NCI-H446 (cell line): ENCODE results near the gene PLOD2.
A peak's percentile ranks its signal among the peaks of the same experiment; 100 is the strongest.

ENCODE experiments used
- DNase-seq, 2 experiments: peaks; one replicate each; lab custom pipeline; 2025; lab: John Stamatoyannopoulos, UW

PLOD2 gene

DNA sequence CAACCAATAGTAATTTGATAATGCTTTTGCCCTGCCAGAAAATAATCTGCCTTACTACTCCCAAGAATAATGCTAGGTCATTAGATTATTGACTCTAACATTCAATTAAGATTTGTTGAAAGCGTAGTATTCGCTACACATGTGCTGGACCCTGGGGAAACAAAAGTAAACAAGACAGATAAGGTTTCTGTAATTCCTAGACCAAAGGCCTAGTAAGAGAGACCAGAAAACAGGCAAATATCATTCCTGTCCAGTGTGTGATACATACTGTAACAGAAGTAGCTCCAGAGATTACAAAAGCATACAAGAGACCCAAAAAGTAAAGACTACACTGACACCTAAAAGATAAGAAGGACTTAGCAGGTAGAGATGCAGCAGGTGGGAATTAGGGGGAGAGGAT lies 60.8 kb downstream of the PLOD2 start:
- no peak for DNase-seq

DNA sequence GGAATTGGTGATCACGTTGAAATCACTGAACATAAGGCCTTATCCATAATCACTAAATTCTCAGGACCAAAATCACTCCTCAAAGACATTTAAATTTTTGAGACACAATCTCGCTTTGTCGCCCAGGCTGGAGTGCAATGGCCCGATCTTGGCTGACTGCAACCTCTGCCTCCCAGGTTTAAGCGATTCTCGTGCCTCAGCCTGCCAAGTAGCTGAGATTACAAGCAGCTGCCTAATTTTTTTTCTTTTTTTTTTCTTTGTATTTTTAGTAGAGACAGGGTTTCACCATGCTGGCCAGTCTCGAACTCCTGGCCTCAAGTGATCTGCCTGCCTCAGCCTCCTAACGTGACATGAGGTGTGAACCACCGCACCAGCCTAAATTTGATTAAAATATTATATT lies 61.7 kb downstream of the PLOD2 start:
- peak in 1 of 2 experiments; percentile 20 for DNase-seq

DNA sequence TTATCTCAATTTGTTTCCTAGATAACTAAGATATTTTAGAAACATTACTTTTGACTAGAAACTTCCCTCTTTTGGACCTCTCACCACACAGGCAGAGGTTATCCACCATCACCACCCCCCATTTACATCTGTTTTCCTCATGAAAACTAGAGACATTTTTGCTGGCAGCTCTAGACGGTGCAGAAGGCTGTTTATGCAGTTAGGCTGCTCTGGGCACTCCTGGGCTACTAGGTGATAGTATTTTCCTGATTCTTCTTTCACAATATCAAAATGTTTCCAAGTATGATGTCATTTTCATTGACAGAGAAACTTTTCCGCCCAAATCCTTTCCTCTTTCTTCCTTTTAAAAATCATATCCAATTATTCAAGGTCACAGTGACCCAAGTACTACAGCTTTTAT lies 67.1 kb downstream of the PLOD2 start:
- no peak for DNase-seq

DNA sequence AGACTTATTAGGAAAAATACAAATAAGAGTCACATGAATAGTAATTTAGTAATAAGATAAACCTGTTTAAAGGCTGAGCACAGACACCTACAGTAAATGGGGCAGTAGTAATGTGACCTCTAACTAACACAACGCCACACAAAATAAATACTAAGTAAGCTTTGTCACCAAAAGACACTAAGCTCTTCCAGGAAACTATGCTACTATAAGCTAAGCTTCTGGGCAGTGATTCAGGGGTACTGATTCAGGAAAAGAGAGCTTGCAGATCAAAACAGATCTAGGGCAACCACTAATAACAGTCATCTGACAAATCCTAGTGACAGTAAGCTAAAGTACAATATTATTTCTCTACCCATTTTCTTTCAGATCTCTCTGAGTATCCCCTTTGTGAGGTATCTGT lies 68.8 kb downstream of the PLOD2 start:
- DNase-seq = no peak

DNA sequence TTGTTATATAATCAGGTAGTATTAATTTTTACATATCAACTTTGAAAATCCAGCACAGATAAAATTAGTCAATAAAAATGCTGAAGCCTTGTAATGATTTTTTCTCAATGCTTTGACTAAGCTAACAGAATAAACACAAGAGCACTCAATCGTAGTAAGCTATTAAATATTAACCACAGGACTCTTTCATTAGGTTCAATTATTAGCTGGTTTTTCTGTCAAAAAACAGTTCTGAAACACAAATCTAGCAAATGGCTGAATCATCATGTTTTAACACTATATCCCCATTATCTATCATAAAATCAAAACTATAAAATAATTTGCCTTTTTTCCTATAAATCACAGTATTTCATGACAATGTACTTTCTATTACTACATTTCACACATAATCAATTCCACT lies 69.6 kb downstream of the PLOD2 start:
- no peak for DNase-seq

DNA sequence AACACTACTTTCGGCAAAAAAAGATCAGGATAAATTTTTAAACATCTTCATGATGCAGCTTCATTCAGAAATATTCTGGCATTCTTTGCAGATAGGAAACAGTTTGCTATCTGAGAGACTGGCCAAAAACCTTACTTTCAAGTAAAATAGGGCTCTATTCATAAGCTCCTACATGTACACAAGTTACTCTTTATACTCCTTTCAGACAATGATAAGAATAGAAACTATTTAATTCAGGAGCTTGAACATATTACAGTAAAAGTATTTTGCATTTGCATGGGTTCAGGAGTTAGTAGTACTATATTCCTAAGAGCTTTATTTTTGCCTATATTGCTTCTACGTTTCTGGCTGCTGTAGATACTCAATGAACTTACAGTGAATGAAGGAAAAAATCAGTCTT lies 70.5 kb downstream of the PLOD2 start:
- DNase-seq = no peak

DNA sequence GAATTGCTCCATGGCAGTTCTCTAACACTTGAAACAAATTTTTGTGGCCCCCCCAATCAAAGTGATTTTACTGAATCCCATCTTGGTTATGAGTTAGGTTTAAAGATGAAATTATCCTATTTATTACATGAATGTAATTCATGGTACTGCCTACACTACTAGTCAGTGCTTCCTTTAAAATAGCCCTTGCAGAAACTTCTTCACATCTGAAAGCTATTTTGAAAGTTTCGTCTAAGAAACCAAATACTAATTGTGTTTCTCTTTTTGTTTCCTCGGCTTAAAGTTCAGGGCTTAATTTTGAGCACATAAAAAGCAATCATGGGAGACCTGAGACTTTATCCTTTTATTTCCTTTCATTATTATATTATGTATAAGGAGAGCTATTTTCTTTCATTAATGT lies 72.1 kb downstream of the PLOD2 start:
- DNase-seq = no peak

DNA sequence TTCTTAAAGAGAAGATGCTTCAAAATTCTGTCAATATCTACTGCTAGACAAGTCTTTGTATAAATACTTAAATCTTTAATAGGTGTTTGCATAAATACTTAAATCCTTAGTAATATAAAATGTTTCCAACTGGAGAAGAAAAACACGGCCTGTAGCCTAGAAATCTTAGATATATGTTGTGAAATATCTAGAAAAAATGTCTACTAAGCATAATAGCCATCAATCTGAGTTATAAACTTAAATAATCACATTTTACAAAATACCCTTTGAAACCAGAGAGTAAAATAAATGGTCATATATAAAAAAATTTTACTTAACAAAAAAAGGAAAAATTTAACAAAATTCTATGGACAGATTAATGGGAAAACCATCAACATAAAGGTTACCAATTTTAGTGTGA lies 73.9 kb downstream of the PLOD2 start:
- DNase-seq = no peak

DNA sequence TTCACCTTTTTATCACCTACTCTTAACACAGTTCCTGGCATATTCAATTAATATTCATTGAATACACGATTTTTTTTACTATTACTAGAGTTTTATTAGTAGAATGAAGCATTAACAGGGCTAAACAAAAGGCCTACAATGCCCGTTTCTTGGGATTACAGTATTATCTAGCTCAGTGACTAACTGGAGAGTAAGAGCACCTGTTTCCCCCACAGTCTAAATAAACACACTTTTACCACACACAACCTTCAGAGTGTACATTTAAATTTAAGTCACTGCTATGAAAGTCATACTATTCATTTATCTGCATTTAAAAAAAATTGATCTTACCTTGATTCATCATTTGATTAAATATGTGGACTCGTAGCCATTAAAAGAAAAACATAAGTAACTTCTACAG lies 74.8 kb downstream of the PLOD2 start:
- DNase-seq = no peak

DNA sequence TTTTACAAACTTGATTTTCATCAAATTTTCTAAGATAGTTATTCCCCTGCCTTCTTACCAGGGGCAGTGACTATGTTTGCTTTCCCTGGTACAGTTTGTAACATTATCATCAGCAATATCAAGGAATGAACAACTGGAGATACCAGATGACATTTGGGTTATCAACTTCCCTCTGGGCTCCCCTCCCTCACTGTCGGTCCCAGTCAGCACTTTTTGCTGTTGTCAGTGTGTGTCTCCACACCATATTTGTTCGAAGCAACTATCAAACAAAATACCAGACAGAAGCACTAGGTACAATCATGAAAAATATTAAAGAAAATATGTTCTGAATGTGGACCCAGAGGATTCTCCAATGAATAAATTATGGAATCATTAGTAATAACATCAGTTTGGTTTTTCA lies 75.3 kb downstream of the PLOD2 start:
- no peak for DNase-seq

DNA sequence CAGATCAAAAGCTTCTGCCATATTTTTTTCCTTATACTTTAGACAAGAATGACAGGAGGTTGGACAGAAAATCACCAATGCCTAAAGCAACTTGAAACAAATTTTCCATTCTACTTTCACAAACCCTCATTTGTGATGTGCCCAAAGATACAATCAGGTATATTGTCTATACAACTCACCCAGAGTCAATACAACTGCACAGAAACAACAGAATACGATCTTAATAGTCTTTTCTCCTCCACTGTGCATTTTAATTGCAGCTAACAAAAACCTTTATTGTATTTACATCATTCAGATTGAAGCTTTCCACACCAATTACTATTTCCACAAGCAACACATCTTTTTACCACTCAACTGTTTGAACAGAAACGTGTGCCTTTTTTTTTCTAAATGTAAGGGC lies 80.4 kb downstream of the PLOD2 start:
- DNase-seq = no peak

DNA sequence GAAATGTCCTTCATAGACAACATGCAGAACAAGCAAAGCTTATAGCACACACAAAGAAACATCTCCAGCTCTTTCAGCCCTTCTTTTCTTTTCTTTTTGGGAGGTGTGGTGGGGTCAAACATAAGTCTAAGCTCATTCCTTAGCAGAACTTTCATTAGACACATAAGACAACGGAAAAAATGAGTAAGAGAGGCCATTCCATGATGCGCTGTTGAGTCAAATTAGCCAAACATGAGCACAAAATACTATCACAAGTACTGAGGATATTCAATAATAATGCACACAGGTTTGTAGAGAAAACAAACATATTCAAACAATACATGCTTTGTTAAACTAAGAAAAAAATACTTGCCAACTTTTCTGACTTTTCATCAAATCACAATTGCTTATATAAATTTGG lies 83.0 kb downstream of the PLOD2 start:
- no peak for DNase-seq

DNA sequence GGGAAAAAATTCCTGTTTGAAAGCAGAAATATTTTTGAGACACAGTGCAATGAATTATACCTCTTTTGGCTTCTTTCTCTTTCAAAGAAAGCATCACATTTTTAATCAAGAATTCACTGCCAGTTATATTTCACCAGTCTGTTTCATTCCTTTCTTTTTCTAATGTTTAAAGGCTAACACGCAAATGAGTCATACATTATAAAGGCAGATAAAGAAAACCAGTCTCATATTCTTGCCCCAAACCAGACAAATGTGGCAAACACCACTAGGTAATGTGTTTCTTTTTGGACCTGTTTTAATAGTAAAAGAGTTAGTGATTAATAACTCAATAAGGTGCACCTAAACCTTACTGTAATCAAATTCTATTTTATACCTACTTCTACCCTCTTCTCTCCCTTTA lies 83.8 kb downstream of the PLOD2 start:
- no peak for DNase-seq

DNA sequence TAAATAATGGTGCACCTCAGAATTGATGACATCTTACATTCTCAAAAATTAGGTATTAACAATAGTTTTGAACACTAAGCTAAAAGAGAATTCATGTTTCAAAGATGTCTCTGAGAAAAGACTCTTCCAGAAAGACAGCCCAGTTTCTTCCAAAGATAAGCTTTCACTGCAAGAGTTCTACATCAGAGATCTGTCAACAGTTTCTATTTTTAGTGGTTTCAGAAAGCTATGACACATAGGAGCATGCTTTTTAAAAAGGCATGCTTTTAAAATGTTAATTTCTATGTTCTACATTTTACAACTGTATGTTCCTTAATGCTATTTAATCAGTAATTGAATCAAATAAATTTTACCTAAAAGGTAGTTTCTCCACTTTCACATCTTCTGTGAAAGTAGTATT lies 88.2 kb downstream of the PLOD2 start:
- DNase-seq = no peak

DNA sequence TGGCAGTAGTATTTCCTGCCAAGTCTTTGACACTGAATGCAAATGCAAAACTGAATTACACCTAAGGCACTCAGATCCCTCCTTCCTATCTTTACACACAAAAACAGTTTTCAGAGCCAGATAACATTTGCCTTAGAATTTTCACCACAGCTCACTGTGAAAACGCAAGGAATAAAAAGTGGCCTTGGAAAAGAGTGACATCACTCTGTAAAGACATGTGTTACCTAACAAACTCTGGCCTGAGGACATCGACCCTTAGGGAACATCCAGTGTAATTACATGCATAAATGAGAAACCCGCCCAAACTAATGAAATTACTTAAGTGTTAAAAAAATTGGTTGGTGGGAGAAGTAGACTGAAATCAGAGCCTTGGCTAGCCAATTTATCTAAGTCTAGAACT lies 88.9 kb downstream of the PLOD2 start:
- no peak for DNase-seq

DNA sequence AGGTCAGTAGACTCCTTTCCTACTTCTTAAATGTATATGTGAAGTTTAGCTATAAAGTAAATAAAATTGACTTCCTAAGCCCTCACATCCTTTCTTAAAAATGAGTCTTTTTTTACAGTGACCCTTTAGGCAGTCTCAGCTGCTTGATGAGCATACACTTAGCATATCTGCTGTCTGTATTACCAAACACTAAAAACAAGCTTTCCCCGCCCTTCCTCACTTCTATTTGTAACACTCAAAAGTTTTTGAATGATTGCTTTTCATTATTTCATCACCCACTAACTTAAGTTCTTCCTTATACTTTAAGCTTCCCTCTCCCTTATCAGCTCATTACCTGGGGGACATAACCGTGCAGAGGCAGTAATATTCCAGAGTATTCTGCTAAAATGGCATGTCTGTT lies 89.4 kb downstream of the PLOD2 start:
- no peak for DNase-seq

DNA sequence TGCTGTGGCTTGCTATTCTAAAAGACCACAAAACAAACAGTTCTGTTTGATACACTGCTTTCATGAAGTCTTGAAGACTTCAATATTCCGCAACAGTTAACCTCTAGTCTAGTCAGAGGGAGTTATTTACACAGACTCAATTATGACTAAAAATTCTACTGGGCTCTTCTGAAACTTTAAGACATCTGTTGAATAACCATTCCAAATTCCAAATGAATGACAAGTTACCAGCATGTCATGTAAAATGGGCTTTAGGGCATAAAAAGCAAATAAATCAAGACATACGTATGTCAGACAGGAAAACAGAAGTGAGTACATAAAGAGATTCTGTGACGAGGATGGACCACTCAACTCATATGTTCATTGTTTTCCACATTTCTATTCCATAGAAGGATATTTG lies 93.9 kb downstream of the PLOD2 start:
- peak; percentile 6 to 34 for DNase-seq

DNA sequence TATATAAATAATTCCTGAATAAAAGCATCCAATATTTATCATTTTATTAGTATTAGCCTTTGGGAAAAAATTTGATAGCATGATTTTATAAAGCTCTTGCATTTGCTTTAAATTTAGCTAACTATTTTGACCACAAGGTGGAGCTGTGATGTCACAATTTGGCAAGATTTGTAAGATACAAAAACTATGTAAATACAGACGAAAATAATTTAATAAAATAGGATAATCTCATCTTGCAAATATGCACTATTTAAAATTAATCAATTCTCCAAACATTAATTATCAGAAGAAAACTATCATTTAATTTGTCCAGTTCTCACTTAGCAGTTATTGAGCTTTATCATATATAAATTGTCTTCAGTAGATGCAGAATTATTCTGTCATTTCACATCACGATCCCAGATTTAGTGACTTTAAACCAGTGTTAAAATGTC lies 95.4 kb downstream of the PLOD2 start:
- peak; percentile 57 to 85 for DNase-seq

DNA sequence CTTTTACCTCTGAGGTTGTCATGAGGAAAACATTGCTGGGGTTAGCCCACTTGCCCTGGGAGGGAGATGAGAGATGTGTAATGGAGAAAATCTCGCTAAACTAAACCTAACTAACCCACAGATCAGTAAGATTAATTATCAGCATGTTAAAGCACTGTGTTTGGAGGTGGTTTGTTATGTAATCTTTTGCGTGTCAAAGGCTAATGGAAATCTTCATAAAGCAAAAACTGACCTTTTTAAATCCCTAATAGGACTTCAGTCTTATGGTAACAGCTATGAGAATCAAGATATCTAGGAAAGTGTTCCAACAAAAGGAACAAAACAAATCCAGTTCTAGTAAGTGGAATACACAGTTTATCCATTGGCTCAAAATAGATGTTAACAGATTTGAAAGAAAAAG lies 102.7 kb downstream of the PLOD2 start:
- DNase-seq = no peak

DNA sequence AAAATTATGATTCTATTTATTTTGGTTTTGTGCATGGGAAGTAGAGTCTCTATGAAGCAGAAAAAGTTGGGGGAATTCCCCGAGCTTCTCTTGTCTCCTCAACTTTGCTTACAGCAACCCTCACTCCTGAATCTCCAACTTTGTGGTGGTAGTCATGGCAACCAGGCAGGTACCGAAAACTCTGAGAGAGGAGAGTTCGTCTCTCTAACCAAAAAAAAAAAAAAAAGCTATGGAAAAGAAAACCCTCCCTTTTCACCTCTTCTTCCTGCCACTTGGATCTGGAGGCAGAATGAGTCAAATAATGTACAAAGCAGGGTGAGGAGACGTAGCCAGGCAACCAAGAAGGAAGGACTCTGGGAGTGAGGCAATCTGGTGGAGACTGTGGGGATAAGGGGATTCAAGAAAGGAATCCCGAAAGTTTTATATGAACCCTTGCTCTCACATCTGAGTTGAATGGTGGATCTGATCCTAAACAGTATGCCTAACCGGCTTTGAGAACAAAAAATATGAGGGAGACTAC lies 108.1 kb downstream of the PLOD2 start:
- DNase-seq = no peak

DNA sequence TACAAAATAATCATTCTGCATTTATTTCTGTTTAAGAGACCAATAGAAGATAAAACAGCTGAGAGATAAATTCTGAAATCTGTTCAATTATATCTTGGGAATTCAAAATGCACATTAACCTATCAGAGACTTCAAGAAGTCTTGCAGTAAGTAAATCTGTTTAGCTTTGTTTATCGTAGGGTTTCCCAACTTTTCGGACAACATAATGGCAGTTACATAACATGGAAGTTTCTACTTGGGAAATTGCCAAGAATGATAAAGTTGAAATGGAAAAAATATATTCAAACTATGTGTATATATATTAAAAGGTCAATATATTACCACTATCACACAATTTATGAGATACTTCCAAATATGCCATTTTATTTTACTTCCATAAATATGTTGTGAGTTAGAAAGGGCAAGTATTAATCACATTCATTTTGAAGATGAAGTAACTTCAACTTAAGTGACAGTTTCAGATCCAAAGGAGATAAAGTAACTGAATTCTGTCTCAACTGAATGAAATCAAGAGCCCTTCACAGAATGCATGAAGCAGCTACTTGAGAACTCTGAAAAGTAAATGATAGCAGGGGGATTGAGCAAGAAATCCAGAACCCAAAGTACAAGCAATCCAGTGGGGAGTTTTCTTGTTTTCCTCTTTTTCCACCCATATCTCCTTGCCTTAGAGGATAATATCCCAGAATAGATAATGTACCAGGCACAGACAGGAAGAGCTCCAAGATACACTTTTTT lies 108.8 kb downstream of the PLOD2 start:
- DNase-seq = no peak

DNA sequence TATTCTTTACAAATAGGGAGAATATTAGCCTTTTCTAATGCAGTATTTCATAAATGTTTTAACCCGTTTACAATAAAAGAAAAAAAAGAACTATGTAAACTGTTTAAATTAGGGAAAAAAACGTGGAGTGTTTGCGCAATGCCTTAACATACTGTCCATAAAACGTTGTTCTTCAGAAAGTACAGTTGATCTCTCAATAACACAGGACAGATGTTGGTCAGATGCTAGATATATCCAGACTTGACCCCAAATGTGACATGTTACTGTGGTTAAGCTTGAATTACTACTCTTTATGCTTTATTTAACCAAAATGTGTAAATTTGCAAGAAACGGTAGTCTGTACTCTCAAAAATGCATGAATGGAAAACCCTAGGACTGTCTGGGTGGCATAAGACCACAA lies 110.3 kb downstream of the PLOD2 start:
- no peak for DNase-seq

DNA sequence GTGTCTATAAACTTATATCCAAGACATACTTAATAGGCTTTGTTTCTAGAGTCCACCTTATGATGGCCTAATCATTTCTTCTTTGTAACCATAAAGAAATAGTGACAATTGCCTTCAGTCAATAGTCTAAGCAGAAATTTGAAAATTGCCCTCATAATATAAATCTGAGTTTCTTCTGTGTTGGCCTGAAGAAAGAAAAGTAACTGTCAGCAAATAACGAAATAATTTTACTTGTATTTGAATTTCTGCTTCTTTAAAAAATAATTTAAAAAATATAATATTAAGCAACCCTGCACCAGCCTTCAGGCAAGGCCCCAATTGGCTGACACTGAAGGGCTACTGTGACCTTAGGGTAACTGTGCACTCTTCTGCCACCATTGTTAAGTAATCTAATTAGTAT lies 113.5 kb downstream of the PLOD2 start:
- DNase-seq = no peak

DNA sequence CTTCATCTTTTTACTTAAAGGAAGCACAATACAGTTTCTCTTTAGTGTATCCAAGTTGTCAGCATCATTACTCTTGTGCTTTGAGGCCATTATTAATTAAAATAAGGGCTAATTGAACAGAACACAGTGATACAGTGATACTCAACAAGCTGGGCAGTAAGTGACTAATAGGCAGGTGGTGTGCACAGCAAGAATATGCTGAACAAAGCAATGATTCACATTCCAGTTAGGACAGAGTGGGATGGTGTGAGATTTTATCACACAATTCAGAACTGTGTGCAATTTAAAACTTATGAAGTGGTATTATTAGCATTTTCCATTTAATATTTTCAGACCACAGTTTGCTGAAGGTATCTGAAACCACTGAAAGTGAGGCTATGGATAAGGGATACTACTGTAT lies 116.9 kb downstream of the PLOD2 start:
- no peak for DNase-seq
